Activated naive CD4-positive, alpha-beta T cell treated with Interleukin-2 at 50 U/mL for 16 hours (primary cell): ENCODE results near the gene WRNIP1.

Experiments
- DNase-seq: peaks from one replicate; pipeline ENCODE4 v3.0.0-alpha.2; 2020

The WRNIP1 gene

DNA sequence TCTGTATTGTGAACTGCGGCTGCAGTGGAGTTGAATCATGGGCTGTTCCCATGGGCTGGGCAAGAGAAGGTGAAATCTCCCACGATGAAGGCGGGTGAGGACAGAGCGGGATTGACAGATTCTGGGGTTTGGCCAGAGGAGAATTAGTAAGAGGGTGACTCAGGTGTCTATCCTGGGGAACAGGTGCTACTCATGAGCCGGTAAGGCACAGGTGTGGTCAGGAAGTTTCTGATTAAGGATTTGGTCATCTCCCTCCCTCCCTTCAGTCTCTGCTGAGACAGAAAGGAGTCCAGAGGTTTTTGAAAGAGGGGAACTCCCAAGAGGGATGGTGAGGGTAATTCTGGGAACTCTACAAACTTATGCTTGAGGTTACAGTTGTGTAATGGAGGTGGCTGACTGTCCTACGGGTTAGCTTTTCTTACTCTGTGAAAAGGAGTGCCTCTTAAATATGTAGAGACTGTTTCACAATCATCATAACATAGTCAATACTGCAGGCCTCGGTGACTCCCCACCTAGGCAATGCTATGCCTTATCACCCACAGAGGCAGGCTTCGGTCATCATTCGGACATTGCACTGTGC, 45.0 kb downstream of the WRNIP1 start:
- DNase-seq = no peak

DNA sequence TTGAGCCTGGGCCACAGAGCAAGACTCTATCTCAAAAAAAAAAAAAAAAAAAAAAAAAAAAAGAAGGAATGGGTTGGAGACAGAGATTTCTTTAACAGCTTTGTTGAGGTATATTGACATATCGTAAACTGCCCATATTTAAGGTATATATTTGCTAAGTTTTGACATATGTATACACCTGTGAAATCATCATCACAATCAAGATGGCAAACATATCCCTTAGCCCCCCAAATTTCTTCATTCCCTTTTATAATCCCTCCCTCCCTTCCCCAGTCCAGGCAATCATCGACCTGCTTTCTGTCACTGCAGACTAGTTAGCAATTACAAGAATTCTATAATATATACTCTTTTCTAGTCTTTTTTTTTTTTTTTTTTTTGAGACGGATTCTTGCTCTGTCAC, 47.5 kb downstream of the WRNIP1 start:
- DNase-seq = no peak

- DNase-seq = no peak
Observed at GRCh38 chr6:2816158-2816557, 51.0 kb downstream of the WRNIP1 start.

DNA sequence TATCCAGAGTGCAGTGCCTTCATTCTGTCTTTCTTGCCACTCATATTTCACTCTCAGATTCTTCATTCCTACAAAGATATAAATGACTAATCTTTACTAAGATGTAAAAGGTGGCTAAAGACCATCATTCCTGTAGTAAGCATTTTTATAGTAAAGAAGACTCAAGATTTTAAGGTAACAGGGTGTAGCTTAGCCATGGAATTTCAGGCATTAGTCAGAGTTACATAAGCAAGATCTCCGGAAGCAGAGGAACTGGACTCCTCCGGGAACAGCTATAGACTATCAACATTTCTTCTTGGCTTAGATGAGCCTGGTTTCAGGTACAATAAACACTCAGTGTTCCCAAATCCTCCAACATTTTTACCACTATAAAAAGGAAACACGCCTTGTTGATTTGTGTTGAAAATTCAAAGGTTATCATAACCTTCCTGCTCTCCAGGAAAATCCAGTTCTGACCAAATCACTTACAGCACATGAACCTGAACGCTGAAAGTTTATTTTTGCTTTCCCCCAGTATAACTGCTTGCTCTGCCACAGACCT, 52.8 kb downstream of the WRNIP1 start:
- no peak for DNase-seq

GRCh38 chr6:2818593-2818992, 53.4 kb downstream of the WRNIP1 start:
- DNase-seq = no peak

DNA sequence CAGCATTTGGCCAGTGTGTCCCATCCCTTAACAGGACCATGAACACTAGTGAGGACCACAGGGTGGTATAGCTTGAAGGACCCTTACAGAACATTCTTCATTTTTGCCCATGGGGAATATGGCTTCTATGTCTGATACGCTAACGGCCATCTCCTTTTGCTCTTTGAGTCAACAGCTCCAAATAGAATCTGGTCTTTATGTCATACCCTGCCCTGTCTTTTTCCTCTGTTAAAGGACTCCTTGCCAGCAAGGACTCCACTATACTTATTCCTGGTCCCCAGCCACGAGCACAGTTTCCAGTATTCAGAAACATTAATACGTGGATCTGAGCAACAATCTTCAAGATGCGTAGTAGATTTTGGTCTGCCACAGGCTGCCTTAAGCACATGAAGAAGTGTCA, 53.9 kb downstream of the WRNIP1 start:
- DNase-seq = no peak

- DNase-seq = no peak
Observed at GRCh38 chr6:2819978-2820377, 54.8 kb downstream of the WRNIP1 start.

DNA sequence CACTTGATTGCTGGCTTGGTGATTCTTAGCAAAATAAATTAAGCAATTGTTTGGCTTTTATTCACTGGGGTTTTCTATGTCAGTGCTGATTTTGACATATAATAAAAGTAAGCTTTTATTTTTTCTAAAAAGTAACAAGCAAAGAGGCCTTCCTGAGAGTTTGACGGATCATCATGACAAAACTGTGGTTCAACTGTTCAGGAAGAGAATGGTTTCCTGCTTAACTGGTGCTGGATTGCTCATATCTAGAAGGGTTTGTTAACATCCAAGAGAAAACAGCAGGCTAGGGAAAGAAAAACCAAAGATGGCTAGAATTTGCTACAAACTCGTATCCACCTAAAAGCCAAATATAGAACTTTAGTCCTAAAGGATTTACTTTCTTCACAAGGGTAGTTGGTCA, 55.2 kb downstream of the WRNIP1 start:
- DNase-seq = no peak

DNA sequence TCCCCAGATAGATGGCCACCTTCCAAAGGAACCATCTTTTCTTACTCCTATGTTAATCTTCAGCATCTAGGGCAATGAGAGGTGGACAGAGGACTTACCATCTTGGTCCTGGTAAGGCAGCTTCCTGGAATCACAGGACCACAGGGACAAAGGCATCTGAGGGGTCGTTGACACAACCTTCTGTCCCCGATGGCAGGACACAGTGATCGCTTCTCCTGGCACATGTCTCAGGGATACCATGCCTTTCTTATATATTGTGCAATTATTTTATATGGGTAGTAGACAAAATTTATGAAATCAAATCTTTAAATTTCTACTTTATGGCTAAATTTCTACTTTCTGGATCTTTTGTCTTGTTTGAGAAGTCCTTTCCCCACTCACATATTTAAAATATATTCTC, 56.4 kb downstream of the WRNIP1 start:
- no peak for DNase-seq

DNA sequence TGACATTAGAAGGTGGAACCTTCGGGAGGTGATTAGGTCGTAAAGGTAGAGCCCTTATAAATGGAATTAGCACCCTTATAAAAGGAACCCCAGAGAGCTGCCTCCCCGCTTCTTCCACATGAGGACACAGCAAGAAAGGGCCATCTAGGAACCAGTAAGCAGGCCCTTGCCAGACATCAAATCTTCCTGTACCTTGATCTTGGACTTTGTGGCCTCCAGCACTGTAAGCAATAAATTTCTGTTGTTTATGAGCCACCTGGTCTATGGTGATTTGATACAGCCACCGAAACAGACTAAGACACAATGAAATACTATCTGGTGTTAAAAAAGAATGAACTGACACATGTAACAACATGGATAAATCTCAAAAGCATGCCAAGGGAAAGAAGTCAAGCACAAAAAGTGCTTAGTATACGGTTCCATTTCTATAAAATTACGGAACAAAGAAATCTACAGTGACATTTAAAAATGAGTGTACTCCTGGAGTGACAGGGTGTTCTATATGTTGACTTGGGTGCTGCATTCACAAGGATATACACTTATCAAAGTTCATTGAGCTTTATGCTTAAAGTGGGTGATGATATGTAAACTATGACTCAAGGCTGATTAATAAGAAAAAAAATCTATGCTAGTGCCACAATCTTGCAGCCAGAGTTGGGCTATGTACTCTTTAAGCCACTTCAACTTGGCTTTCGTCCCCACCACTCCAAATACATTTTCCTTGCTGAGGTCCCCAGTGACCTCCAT, 58.1 kb downstream of the WRNIP1 start:
- no peak for DNase-seq

DNA sequence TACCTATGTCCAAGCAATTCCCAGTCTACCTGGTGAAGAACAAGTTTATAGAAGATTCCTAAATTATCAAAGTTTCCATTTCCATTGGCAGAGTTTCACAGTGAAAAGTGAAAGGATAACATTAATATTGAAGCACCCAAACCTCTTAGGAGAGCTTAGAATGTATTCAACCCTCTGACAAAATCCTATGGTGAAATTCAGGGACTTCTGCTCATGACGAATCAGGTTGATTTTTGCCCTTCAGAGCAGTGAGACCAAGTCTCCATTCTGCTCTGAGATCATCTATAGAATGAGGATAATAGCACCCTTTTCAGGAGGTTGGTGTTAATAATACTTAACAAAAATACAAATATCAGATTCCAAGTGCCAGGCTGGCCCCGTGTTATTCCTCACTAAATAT, 60.9 kb downstream of the WRNIP1 start:
- no peak for DNase-seq

DNA sequence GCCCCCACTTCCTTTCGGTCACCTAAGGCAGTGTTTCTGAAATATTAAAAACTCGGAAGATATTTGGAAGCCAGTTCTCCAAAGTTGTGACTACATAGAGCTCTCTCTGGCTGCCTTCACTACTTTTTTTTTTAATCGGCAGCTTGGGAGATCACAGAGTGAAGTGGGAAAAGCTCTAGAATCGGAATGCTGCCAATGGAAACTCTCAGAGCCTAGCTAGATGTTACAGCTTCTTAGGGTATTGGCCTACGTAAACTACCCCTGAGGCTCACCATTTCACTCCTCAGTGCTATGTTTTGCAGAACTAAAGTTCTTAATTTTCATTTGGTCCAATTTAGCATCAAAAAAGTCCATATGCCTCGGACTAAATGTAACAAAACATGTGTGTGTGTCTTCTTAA, 61.9 kb downstream of the WRNIP1 start:
- DNase-seq = no peak

GRCh38 chr6:2828629-2829028, 63.4 kb downstream of the WRNIP1 start:
- DNase-seq = no peak

DNA sequence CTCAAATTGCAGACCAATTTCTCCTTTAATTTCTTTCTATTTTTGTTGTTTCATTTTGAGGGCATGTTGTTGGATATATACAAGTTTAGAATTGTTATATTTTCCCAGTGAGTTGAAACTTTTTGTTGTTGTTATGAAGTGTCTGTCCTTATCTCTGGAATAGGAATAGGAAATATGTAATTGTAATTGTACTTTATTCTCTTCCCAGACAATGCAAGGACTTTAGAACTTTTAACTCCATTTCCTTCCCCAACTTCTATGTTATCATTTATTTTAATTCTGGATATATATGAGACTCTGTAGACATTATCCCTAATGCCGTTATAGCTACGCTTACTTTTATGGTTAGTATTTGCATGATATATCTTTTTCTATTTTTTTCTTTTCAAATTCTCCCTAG, 64.1 kb downstream of the WRNIP1 start:
- no peak for DNase-seq

DNA sequence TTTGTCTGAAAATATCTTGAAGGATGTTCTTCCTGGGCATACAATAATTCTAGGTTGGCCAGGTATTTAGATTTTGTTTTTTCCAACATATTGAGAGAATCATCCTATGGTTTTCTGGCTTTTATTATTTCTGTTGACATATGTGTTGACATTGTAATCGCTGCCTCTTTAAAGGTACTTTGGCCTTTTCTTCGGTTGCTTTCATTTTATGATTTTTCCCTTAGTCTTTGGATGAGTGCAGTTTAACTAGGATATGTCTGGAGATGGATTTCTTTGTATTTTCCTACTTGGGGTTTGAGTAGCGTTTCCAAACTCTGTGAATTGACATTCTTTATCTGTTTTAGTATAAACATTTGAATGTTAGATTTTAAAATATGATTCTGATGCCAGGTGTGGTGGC, 65.0 kb downstream of the WRNIP1 start:
- DNase-seq = no peak

DNA sequence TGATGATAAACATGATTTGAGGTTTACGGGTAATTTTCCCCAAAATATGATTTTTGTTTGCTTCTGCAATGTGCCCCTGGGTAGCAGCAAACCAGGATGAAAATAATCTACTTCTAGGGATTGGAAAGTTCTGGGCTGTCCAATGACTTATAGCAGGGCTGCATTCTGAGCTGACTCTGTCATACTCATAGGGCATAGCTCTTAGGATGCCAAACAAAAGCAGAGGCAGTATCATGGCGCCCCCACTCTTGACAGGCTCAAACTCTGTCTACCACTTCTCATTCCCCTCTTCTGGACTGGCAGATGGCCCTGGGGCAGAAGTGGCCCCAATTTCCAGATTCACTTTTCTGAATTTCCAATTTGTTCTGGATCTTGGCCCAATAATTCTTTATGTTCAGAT, 66.2 kb downstream of the WRNIP1 start:
- no peak for DNase-seq

- no peak for DNase-seq
Observed at GRCh38 chr6:2834262-2834661, 69.1 kb downstream of the WRNIP1 start.
